GM12872 (cell line): ENCODE results near the gene RDH11.

Experiments
- CTCF ChIP-seq: IDR thresholded peaks from 3 replicates; pipeline ENCODE4 v1.5.1; 2011; ENCODE audit warnings: low read depth, mild to moderate bottlenecking, low read length, moderate library complexity; ENCODE audit not compliant: insufficient read depth

Gene RDH11

GRCh38 chr14:67665868-67666267, 29.7 kb downstream of the RDH11 start:
- no peak for TF ChIP-seq CTCF

- TF ChIP-seq CTCF = no peak
These were observed 31.9 kb downstream of the RDH11 start for GRCh38 chr14:67663633-67664032.

- TF ChIP-seq CTCF = no peak
These were observed 41.8 kb downstream of the RDH11 start for GRCh38 chr14:67653651-67654280.

GRCh38 chr14:67652189-67652588, 43.4 kb downstream of the RDH11 start:
- no peak for TF ChIP-seq CTCF

- no peak for TF ChIP-seq CTCF
These were observed 44.9 kb downstream of the RDH11 start for GRCh38 chr14:67650694-67651093.

GRCh38 chr14:67650151-67650550, 45.4 kb downstream of the RDH11 start:
- no peak for TF ChIP-seq CTCF

- no peak for TF ChIP-seq CTCF
These were observed 49.4 kb downstream of the RDH11 start for GRCh38 chr14:67646131-67646530.
